K562 (cell line): ENCODE measurements around the gene MYH7. TPM values are rescaled to one million over a fixed set of nuclear protein-coding genes. Genes with fewer than 3 reads are reported as not detected.
A peak's percentile ranks its signal among the peaks of the same experiment; 100 is the strongest.

Experiments
- ATAC-seq: fragments of 200-7000 bp; cut with Tn5 transposase; 3 replicates; pipeline ENCODE4 v1.9.1; 2020; ENCODE audit warnings: moderate library complexity
- BruUV-seq: library from RNA; stranded (reverse); fragments of 400-500 nt; replicated peaks from 2 replicates; lab custom pipeline; 2021; lab: Mats Ljungman, UMichigan
- CTCF ChIA-PET: fragments of 300-600 bp; formaldehyde crosslinking; extraction: SDS; loops from one replicate; lab custom pipeline; 2021; ENCODE audit warnings: low intra/inter-chr PET ratio; lab: Yijun Ruan, JAX
- POLR2A ChIA-PET: fragments of 300-600, 350-650 bp; sonication (Branson Sonifier 250); formaldehyde crosslinking; extraction: SDS; loops from one replicate; lab custom pipeline; 2021; ENCODE audit warnings: antibody characterized with exemption, inconsistent platforms; lab: Yijun Ruan, JAX
- DNase-seq, 4 experiments: peaks; one replicate each; pipeline versions ENCODE4 v3.0.0 to v3.0.0-alpha.2; 2011 to 2018; ENCODE audit warnings: low spot score in 3 of 4, mixed read lengths in 3 of 4; ENCODE audit errors: extremely low read depth in 1 of 4
- FAIRE-seq: peaks from 2 replicates; lab custom pipeline; 2011; peaks lifted over from hg19 to GRCh38; lab: Jason Lieb, UNC
- H2AFZ ChIP-seq: 2 replicates; pipeline ENCODE4 v1.6.0; 2011; ENCODE audit warnings: low read depth, low read length, control low read depth, inconsistent platforms
- H3K27ac ChIP-seq: fragments of 200-600 bp; 3 replicates; pipeline ENCODE4 v1.8.0; 2011; ENCODE audit warnings: low read depth, mild to moderate bottlenecking, control low read depth, inconsistent platforms, low read length, moderate library complexity, mixed read lengths; ENCODE audit errors: extremely low read depth
- H3K27me3 ChIP-seq, 2 experiments: fragments of 300-600 bp in 1 of 2; 2 replicates in 1 of 2; 3 replicates in 1 of 2; pipeline versions ENCODE4 v1.6.0 to v1.8.0; 2011; ENCODE audit warnings: inconsistent platforms in 2 of 2, low read length in 2 of 2, mild to moderate bottlenecking in 1 of 2, mixed read lengths in 1 of 2, moderate library complexity in 1 of 2; ENCODE audit not compliant: control insufficient read depth in 2 of 2, insufficient read depth in 2 of 2
- H3K36me3 ChIP-seq: fragments of 300-600 bp; 3 replicates; pipeline ENCODE4 v1.8.0; 2011; ENCODE audit warnings: mild to moderate bottlenecking, low read length, inconsistent platforms; ENCODE audit not compliant: control insufficient read depth, insufficient read depth
- H3K4me1 ChIP-seq, 2 experiments: fragments of 200-600 bp in 1 of 2; replicated peaks in 1 of 2; 2 replicates in 1 of 2; 3 replicates in 1 of 2; pipeline versions ENCODE4 v1.5.1 to v1.8.0; 2011; ENCODE audit warnings: inconsistent platforms in 2 of 2, low read length in 2 of 2, mild to moderate bottlenecking in 1 of 2, mixed read lengths in 1 of 2, moderate library complexity in 1 of 2; ENCODE audit not compliant: control insufficient read depth in 2 of 2, insufficient read depth in 2 of 2
- H3K4me2 ChIP-seq: 2 replicates; pipeline ENCODE4 v1.6.1; 2011; ENCODE audit warnings: low read length, control low read depth, inconsistent platforms, mixed read lengths; ENCODE audit not compliant: insufficient read depth
- H3K4me3 ChIP-seq: fragments of 200-600 bp; sonication (generic), shearing (Covaris generic); 2 replicates; pipeline ENCODE4 v1.5.1; 2016; ENCODE audit warnings: control low read depth, inconsistent platforms
- H3K79me2 ChIP-seq: fragments of 200-600 bp; 3 replicates; pipeline ENCODE4 v1.8.0; 2011; ENCODE audit warnings: low read length, inconsistent platforms; ENCODE audit not compliant: control insufficient read depth, insufficient read depth
- H3K9ac ChIP-seq, 2 experiments: 2 replicates each; pipeline versions ENCODE4 v1.6.0 to v1.6.1; 2011; ENCODE audit warnings: low read depth in 2 of 2, low read length in 2 of 2, control low read depth in 1 of 2, inconsistent platforms in 1 of 2, mild to moderate bottlenecking in 1 of 2, mixed read lengths in 1 of 2; ENCODE audit not compliant: insufficient read depth in 1 of 2
- H3K9me1 ChIP-seq: one replicate; pipeline ENCODE4 v1.6.0; 2011; ENCODE audit warnings: inconsistent platforms, mild to moderate bottlenecking, low read length, moderate library complexity; ENCODE audit not compliant: control insufficient read depth, insufficient read depth
- H3K9me3 ChIP-seq: replicated peaks from 2 replicates; pipeline ENCODE4 v1.5.1; 2011; ENCODE audit warnings: low read depth, low read length, inconsistent platforms; ENCODE audit not compliant: control insufficient read depth, insufficient read depth
- H4K20me1 ChIP-seq: replicated peaks from 2 replicates; pipeline ENCODE4 v1.6.1; 2011; ENCODE audit warnings: low read length, inconsistent platforms, mixed read lengths; ENCODE audit not compliant: control insufficient read depth, insufficient read depth
- FOXA1 ChIP-seq: fragments of 450-650 bp; IDR thresholded peaks from 2 replicates; pipeline ENCODE4 v1.6.1; 2016; ENCODE audit warnings: mild to moderate bottlenecking, borderline replicate concordance
- KLF6 ChIP-seq: fragments of 250-450 bp; sonication (Bioruptor Pico); IDR thresholded peaks from 2 replicates; pipeline ENCODE4 v1.4.0; 2020; ENCODE audit warnings: mild to moderate bottlenecking, moderate library complexity, borderline replicate concordance
- RNF2 ChIP-seq: sonication (generic); IDR thresholded peaks from 2 replicates; pipeline ENCODE4 v1.6.1; 2016
- SMC3 ChIP-seq: conservative IDR thresholded peaks from 2 replicates; pipeline ENCODE4 v1.6.1; 2011; ENCODE audit warnings: low read depth, low read length, improper control_type of control experiment; ENCODE audit not compliant: insufficient read depth
- WGBS: fragments of 100-300 bp; shearing (Covaris generic); methylation state at CpG from one replicate; pipeline ENCODE4 v1.1.6; 2016; ENCODE audit warnings: low coverage, mixed read lengths; ENCODE audit not compliant: insufficient coverage; ENCODE audit errors: missing lambda C conversion rate; 5-methylcytosine and 5-hydroxymethylcytosine counted together
- in situ Hi-C: fragments of 300-500 bp; cut with MboI; formaldehyde crosslinking; loops from 4 replicates; pipeline ENCODE4 v1.15.0; 2018; ENCODE audit warnings: inconsistent platforms, mixed read lengths
- intact Hi-C: fragments of 100-400 bp; cut with micrococcal nuclease; formaldehyde crosslinking; loops from 2 replicates; pipeline ENCODE4 v1.14.2; 2022
- polyA plus RNA-seq, 8 experiments: library from polyadenylated mRNA; depleted of rRNA in 4 of 8; stranded (reverse) in 5 of 8; unstranded in 3 of 8; fragments of >200 nt; fragmentation: Nextera tagmentation in 2 of 8; fragmentation: Illumina TruSeq in 1 of 8; extraction: Ambion mirVana in 2 of 8; extraction: Trizol in 1 of 8; gene quantifications; 2 replicates each; pipeline versions ENCODE4 v1.2.1 to v1.2.3, GENCODE V29; 2011 to 2014; ENCODE audit warnings: inconsistent platforms in 1 of 8, missing spikeins in 1 of 8
- total RNA-seq, 7 experiments: library from RNA; depleted of rRNA in 6 of 7; stranded (reverse); fragments of >200 nt in 6 of 7; fragmentation: Illumina TruSeq in 2 of 7; extraction: Trizol in 2 of 7; gene quantifications; 2 replicates each; pipeline versions ENCODE4 v1.2.1 to v1.2.3, GENCODE V29; 2011 to 2021; ENCODE audit warnings: low replicate concordance in 1 of 7

Gene MYH7
- total and polyA plus RNA-seq, 9 of the 15 experiments (the other 6 are each of a cell fraction or from before 2014, with no cell fraction given) = not detected

- no peaks in the 10 kb centered on the region for H3K36me3 ChIP-seq
- DNase-seq (peak in 2 of 4 experiments; percentile 39 to 42), FAIRE-seq (no peak), ATAC-seq (peak; percentile 45; the same call in 2 of the 3 replicates)
- BruUV-seq = no TSS peak
- WGBS = 12% methylated on average over 7 of the region's 34 CpGs
- TF ChIP-seq RNF2 (no peak), KLF6 (CRISPR knock-in tag) (no peak), SMC3 (no peak), FOXA1 (no peak)
- no peak overlapping the region for H3K4me2 ChIP-seq
- H3K9ac ChIP-seq = no peak overlapping the region
- H4K20me1 ChIP-seq = no peaks in the 10 kb centered on the region; the same call in 1 of the 2 replicates
- in situ Hi-C loops = no loop called here
- ChIA-PET CTCF (no interaction called here), POLR2A (interaction anchor here (0.8 kb wide), 1 partner anchor 39 kb away, joined by 3 read pairs; no protein-coding TSS in a partner anchor)
- intact Hi-C loops = no loop called here
- H3K79me2 ChIP-seq = no peaks in the 10 kb centered on the region
- no peak overlapping the region for H3K27ac ChIP-seq
- H3K4me1 ChIP-seq = peaks cover 0 to 16% of the 10 kb centered on the region in 2 experiments; a peak in 3 of 5 replicates
- H3K4me3 ChIP-seq = no peak overlapping the region
- H3K9me3 ChIP-seq = no peaks in the 10 kb centered on the region
- no peak overlapping the region for H2AFZ ChIP-seq
- no peaks in the 10 kb centered on the region for H3K9me1 ChIP-seq
- H3K27me3 ChIP-seq = peaks cover 10 to 36% of the 10 kb centered on the region in 2 experiments; a peak in 4 of 5 replicates
These were observed 69.0 kb downstream of the MYH7 start for GRCh38 chr14:23366426-23366921.
